GM23338 (cell line): ENCODE data around the gene CERK.

ENCODE experiments used
- EZH2 ChIP-seq: fragments of 200-600 bp; sonication (generic); IDR thresholded peaks from one replicate; pipeline ENCODE4 v1.8.0; 2017; ENCODE audit warnings: antibody characterized with exemption, mild to moderate bottlenecking, low read depth; ENCODE audit not compliant: unreplicated experiment
- EZH2phosphoT487 ChIP-seq: fragments of 200-600 bp; sonication (generic); IDR thresholded peaks from one replicate; pipeline ENCODE4 v1.8.1; 2018; ENCODE audit warnings: antibody characterized with exemption; ENCODE audit not compliant: unreplicated experiment
- POLR2AphosphoS5 ChIP-seq: IDR thresholded peaks from 2 replicates; pipeline ENCODE4 v1.6.1; 2016; ENCODE audit warnings: antibody characterized with exemption, low read depth
- TF ChIP-seq, protein P1 (sequence below), 2 experiments: fragments of 200-600 bp in 1 of 2; sonication (generic) in 1 of 2; conservative IDR thresholded peaks; 2 replicates each; pipeline versions ENCODE4 v1.5.1 to v1.6.1; 2016 to 2017; ENCODE audit warnings: antibody characterized with exemption in 2 of 2, low read depth in 2 of 2, mild to moderate bottlenecking in 2 of 2, moderate library complexity in 1 of 2

GRCh38 chr22:46697811-46698515, 40.1 kb downstream of the CERK start:
- TF ChIP-seq, protein P1, sequence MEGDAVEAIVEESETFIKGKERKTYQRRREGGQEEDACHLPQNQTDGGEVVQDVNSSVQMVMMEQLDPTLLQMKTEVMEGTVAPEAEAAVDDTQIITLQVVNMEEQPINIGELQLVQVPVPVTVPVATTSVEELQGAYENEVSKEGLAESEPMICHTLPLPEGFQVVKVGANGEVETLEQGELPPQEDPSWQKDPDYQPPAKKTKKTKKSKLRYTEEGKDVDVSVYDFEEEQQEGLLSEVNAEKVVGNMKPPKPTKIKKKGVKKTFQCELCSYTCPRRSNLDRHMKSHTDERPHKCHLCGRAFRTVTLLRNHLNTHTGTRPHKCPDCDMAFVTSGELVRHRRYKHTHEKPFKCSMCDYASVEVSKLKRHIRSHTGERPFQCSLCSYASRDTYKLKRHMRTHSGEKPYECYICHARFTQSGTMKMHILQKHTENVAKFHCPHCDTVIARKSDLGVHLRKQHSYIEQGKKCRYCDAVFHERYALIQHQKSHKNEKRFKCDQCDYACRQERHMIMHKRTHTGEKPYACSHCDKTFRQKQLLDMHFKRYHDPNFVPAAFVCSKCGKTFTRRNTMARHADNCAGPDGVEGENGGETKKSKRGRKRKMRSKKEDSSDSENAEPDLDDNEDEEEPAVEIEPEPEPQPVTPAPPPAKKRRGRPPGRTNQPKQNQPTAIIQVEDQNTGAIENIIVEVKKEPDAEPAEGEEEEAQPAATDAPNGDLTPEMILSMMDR (conservative IDR thresholded peaks at IDR 0.05; ENCODE audit: low read depth in 2 of 2): no peak
- TF ChIP-seq EZH2 (no peak), POLR2AphosphoS5 (no peak), EZH2phosphoT487 (no peak)
